HG03469 (cell line): Measurements from ENCODE around the gene MFAP2.

Experiments used
- ATAC-seq: cut with Tn5 transposase; IDR thresholded peaks from one replicate; pipeline ENCODE4 v1.9.1; 2021; ENCODE audit warnings: mild to moderate bottlenecking, moderate library complexity, moderate number of reproducible peaks; ENCODE audit not compliant: unreplicated experiment

MFAP2 gene

GRCh38 chr1:17008208-17008855 lies 27.9 kb upstream of the MFAP2 start:
- no peak for ATAC-seq

- no peak for ATAC-seq
Measured at GRCh38 chr1:17007121-17007520, 26.7 kb upstream of the MFAP2 start.

- no peak for ATAC-seq
Measured at GRCh38 chr1:17005365-17005740, 24.9 kb upstream of the MFAP2 start.

- ATAC-seq, result no peak
Measured at GRCh38 chr1:17004466-17005364, 24.3 kb upstream of the MFAP2 start.

- ATAC-seq, result no peak
Measured at GRCh38 chr1:17002524-17002902, 22.1 kb upstream of the MFAP2 start.

GRCh38 chr1:17001760-17002523 lies 21.5 kb upstream of the MFAP2 start:
- ATAC-seq, result no peak

- no peak for ATAC-seq
Measured at GRCh38 chr1:16999863-17000262, 19.4 kb upstream of the MFAP2 start.

GRCh38 chr1:16998589-16998988 lies 18.2 kb upstream of the MFAP2 start:
- ATAC-seq, result no peak

GRCh38 chr1:16996845-16997244 lies 16.4 kb upstream of the MFAP2 start:
- no peak for ATAC-seq

GRCh38 chr1:16993521-16994038 lies 13.2 kb upstream of the MFAP2 start:
- no peak for ATAC-seq

GRCh38 chr1:16992675-16993074 lies 12.3 kb upstream of the MFAP2 start:
- no peak for ATAC-seq

- no peak for ATAC-seq
Measured at GRCh38 chr1:16992102-16992501, 11.7 kb upstream of the MFAP2 start.

- no peak for ATAC-seq
Measured at GRCh38 chr1:16991571-16991970, 11.2 kb upstream of the MFAP2 start.

- no peak for ATAC-seq
Measured at GRCh38 chr1:16989676-16990391, 9.4 kb upstream of the MFAP2 start.

- no peak for ATAC-seq
Measured at GRCh38 chr1:16988210-16988609, 7.8 kb upstream of the MFAP2 start.

- no peak for ATAC-seq
Measured at GRCh38 chr1:16986962-16987361, 6.5 kb upstream of the MFAP2 start.

GRCh38 chr1:16986560-16986959 lies 6.1 kb upstream of the MFAP2 start:
- ATAC-seq, result no peak

- ATAC-seq, result no peak
Measured at GRCh38 chr1:16986113-16986512, 5.7 kb upstream of the MFAP2 start.

GRCh38 chr1:16984717-16985116 lies 4.3 kb upstream of the MFAP2 start:
- no peak for ATAC-seq

- ATAC-seq, result no peak
Measured at GRCh38 chr1:16983649-16984048, 3.2 kb upstream of the MFAP2 start.

- no peak for ATAC-seq
Measured at GRCh38 chr1:16982902-16983301, 2.5 kb upstream of the MFAP2 start.
